NCI-H748 treated with DMSO at 0.1 percent for 48 hours (cell line): ENCODE results near the gene RALBP1.
"Not testable (repeated sequence)": the region's sequence is repeated elsewhere in the genome, so short reads cannot be mapped to it uniquely, and the experiment has no call there.

Experiments used
- DNase-seq: peaks from one replicate; lab custom pipeline; 2025; lab: John Stamatoyannopoulos, UW

RALBP1 gene

GRCh38 chr18:9474983-9475642, at the start of gene RALBP1:
Gene RALBP1 (plus strand): TSS chr18:9475513. CDS start chr18:9513046, 37,533 bp downstream.
- peak; percentile 98 for DNase-seq

- no peak for DNase-seq
Observed at GRCh38 chr18:9426753-9427152, 48.6 kb upstream of the RALBP1 start.

GRCh38 chr18:9428301-9428706, 47.0 kb upstream of the RALBP1 start:
- no peak for DNase-seq

GRCh38 chr18:9428862-9429661, 46.3 kb upstream of the RALBP1 start:
- DNase-seq = no peak

- DNase-seq = no peak
Observed at GRCh38 chr18:9429662-9429993, 45.7 kb upstream of the RALBP1 start.

- DNase-seq = not testable (repeated sequence)
Observed at GRCh38 chr18:9430315-9430714, 45.0 kb upstream of the RALBP1 start.

- DNase-seq = no peak
Observed at GRCh38 chr18:9431296-9431695, 44.0 kb upstream of the RALBP1 start.

GRCh38 chr18:9433122-9433521, 42.2 kb upstream of the RALBP1 start:
- DNase-seq = not testable (repeated sequence)

GRCh38 chr18:9433671-9434121, 41.6 kb upstream of the RALBP1 start:
- no peak for DNase-seq

GRCh38 chr18:9434122-9434701, 41.1 kb upstream of the RALBP1 start:
- no peak for DNase-seq

- no peak for DNase-seq
Observed at GRCh38 chr18:9435041-9435440, 40.3 kb upstream of the RALBP1 start.

- no peak for DNase-seq
Observed at GRCh38 chr18:9436206-9436929, 38.9 kb upstream of the RALBP1 start.

- DNase-seq = no peak
Observed at GRCh38 chr18:9437021-9437437, 38.3 kb upstream of the RALBP1 start.

GRCh38 chr18:9437672-9438071, 37.6 kb upstream of the RALBP1 start:
- DNase-seq = no peak

- no peak for DNase-seq
Observed at GRCh38 chr18:9441061-9441460, 34.3 kb upstream of the RALBP1 start.

- no peak for DNase-seq
Observed at GRCh38 chr18:9444549-9444948, 30.8 kb upstream of the RALBP1 start.

- DNase-seq = no peak
Observed at GRCh38 chr18:9446839-9447238, 28.5 kb upstream of the RALBP1 start.

GRCh38 chr18:9447334-9447733, 28.0 kb upstream of the RALBP1 start:
- no peak for DNase-seq

GRCh38 chr18:9449600-9450414, 25.5 kb upstream of the RALBP1 start:
- no peak for DNase-seq

GRCh38 chr18:9450920-9451319, 24.4 kb upstream of the RALBP1 start:
- DNase-seq = not testable (repeated sequence)

GRCh38 chr18:9453283-9453682, 22.0 kb upstream of the RALBP1 start:
- DNase-seq = no peak
